ENCODE results near the gene SNCB. TPM values are rescaled to one million over a fixed set of nuclear protein-coding genes. Genes with fewer than 3 reads are reported as not detected.

SNCB gene
- total RNA-seq, 2 donors from 2014 or later: not detected

- no peak overlapping the region for H3K4me3 ChIP-seq
- DNase-seq: peak; percentile 29 to 62 (median 36)
- ATAC-seq: peak; percentile 62
These were observed 33.5 kb downstream of the SNCB start for GRCh38 chr5:176596689-176597416.

GRCh38 chr5:176596069-176596644 is 34.2 kb downstream of the SNCB start:
- WGBS, 2 donors: 76 to 87% methylated on average over 22 to 23 of the region's 23 CpGs
- DNase-seq (no peak), ATAC-seq (no peak)
- peaks cover 11% of the 10 kb centered on the region for H3K4me1 ChIP-seq
- H3K4me3 ChIP-seq: no peak overlapping the region
- H3K36me3 ChIP-seq (replicated peaks in 1 of 2; ENCODE audit: insufficient read depth in 1 of 2, low read depth in 2 of 2): no peaks in the 10 kb centered on the region
- H3K27ac ChIP-seq: no peak overlapping the region
- intact Hi-C loops (cut with DNase I): no loop called here
- no peaks in the 10 kb centered on the region for H3K27me3 ChIP-seq
- H3K9me3 ChIP-seq: no peaks in the 10 kb centered on the region
- no peak for TF ChIP-seq POLR2A (IDR thresholded peaks at IDR 0.05)
- TF ChIP-seq, protein P1, sequence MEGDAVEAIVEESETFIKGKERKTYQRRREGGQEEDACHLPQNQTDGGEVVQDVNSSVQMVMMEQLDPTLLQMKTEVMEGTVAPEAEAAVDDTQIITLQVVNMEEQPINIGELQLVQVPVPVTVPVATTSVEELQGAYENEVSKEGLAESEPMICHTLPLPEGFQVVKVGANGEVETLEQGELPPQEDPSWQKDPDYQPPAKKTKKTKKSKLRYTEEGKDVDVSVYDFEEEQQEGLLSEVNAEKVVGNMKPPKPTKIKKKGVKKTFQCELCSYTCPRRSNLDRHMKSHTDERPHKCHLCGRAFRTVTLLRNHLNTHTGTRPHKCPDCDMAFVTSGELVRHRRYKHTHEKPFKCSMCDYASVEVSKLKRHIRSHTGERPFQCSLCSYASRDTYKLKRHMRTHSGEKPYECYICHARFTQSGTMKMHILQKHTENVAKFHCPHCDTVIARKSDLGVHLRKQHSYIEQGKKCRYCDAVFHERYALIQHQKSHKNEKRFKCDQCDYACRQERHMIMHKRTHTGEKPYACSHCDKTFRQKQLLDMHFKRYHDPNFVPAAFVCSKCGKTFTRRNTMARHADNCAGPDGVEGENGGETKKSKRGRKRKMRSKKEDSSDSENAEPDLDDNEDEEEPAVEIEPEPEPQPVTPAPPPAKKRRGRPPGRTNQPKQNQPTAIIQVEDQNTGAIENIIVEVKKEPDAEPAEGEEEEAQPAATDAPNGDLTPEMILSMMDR (IDR thresholded peaks at IDR 0.05): no peak

More at GRCh38 chr5:176596689-176597416, 33.5 kb downstream of the SNCB start:
- Histone ChIP-seq H3K27me3 (no peaks in the 10 kb centered on the region), H3K27ac (no peak overlapping the region), H3K36me3 (replicated peaks in 1 of 2; ENCODE audit: insufficient read depth in 1 of 2, low read depth in 2 of 2) (no peaks in the 10 kb centered on the region), H3K9me3 (no peaks in the 10 kb centered on the region), H3K4me1 (peaks cover 11% of the 10 kb centered on the region)
- intact Hi-C loops (cut with DNase I): no loop called here
- no peak for TF ChIP-seq POLR2A (IDR thresholded peaks at IDR 0.05)
- TF ChIP-seq, protein P1 (IDR thresholded peaks at IDR 0.05): peak in 4 of 7 experiments; percentile 8 to 50 (median 22)
- 0 to 5% methylated on average over 8 to 87 of the region's 98 CpGs for WGBS, 2 donors

DNA sequence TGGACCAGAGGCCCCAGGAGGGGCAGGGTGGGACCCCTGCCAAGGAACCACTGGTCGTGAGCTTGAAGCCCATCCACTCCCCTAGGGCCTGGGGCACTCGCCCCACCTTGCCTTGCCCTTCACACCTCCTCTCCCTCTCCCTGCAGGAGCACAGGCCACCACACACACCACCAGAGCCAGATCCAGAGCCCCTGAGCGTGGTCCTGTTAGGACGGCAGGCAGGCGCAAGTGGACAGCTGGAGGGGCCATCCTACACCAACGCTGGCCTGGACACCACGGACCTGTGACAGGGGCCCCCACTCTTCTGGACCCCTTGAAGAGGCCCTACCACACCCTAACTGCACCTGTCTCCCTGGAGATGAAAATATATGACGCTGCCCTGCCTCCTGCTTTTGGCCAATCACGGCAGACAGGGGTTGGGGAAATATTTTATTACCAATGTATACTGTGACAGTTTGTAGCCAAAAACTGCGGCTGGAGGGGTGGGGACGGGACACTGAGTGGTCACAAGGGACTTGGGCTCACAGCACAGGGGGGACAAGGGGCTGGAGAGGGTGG is 34.9 kb downstream of the SNCB start:
- no peak for DNase-seq
- Histone ChIP-seq H3K4me3 (no peak overlapping the region), H3K9me3 (no peaks in the 10 kb centered on the region), H3K36me3 (replicated peaks in 1 of 2; ENCODE audit: insufficient read depth in 1 of 2, low read depth in 2 of 2) (no peaks in the 10 kb centered on the region), H3K27ac (no peak overlapping the region), H3K4me1 (peaks cover 11% of the 10 kb centered on the region), H3K27me3 (no peaks in the 10 kb centered on the region)
- no peak for TF ChIP-seq POLR2A (IDR thresholded peaks at IDR 0.05)
- TF ChIP-seq, protein P1 (IDR thresholded peaks at IDR 0.05): no peak
- intact Hi-C loops (cut with DNase I): no loop called here
- ATAC-seq: no peak
- 84 to 85% methylated on average over 10 of the region's 11 CpGs for WGBS, 2 donors

DNA sequence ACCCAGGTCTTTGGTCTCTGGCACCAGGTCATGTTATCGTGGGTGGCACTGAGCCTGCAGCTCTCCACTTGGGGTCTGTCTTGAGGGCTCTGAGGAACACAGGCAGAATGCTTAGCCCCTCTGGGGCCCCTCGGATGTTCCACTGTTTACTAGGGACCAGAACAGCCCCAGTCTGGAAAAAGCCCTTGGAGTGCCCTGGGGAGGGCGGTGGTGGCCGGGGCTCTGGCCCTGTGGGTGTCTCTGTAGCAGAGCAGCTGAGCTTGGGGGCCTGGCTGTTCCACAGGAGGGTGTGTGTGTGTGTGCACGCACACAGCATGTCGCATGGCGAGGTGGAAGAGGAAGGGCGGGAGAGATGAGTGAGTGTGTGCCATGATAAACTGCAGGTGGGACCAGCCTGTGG is 35.8 kb downstream of the SNCB start:
- 73 to 76% methylated on average over 4 to 8 of the region's 8 CpGs for WGBS, 2 donors
- intact Hi-C loops (cut with DNase I): no loop called here
- TF ChIP-seq, protein P1 (IDR thresholded peaks at IDR 0.05): no peak
- H3K9me3 ChIP-seq: no peaks in the 10 kb centered on the region
- no peaks in the 10 kb centered on the region for H3K36me3 ChIP-seq (replicated peaks in 1 of 2; ENCODE audit: insufficient read depth in 1 of 2, low read depth in 2 of 2)
- peaks cover 11% of the 10 kb centered on the region for H3K4me1 ChIP-seq
- no peak overlapping the region for H3K4me3 ChIP-seq
- no peak overlapping the region for H3K27ac ChIP-seq
- H3K27me3 ChIP-seq: no peaks in the 10 kb centered on the region
- ATAC-seq (no peak), DNase-seq (no peak)
